ENCODE measurements around the gene TMEM154.

The TMEM154 gene

GRCh38 chr4:152588869-152589268 lies 90.9 kb downstream of the TMEM154 start:
- DNase-seq, result no peak

DNA sequence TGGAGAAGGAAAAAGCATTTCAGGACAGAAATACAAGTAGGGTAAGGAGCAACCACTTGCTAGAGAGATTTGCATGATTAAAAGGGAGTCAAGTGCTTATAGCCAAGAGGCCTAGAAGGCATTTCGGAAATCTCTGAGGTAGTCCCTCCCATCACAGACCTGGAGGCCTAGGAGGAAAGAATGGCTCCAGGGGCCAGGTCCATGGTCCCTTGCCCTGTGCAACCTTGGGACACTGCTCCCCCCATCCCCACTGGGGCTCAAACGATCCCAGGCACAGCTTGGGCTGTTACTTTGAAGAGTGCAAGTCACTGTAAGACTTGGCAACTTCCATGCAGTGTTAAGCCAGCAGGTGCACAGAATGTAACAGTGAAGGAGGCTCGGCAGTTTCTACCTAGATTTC lies 92.7 kb downstream of the TMEM154 start:
- DNase-seq, result no peak

GRCh38 chr4:152586668-152587067 lies 93.1 kb downstream of the TMEM154 start:
- no peak for DNase-seq

- DNase-seq, result no peak
Measured at GRCh38 chr4:152585023-152585441, 94.8 kb downstream of the TMEM154 start.

- no peak for DNase-seq
Measured at GRCh38 chr4:152581536-152582160, 98.1 kb downstream of the TMEM154 start.

DNA sequence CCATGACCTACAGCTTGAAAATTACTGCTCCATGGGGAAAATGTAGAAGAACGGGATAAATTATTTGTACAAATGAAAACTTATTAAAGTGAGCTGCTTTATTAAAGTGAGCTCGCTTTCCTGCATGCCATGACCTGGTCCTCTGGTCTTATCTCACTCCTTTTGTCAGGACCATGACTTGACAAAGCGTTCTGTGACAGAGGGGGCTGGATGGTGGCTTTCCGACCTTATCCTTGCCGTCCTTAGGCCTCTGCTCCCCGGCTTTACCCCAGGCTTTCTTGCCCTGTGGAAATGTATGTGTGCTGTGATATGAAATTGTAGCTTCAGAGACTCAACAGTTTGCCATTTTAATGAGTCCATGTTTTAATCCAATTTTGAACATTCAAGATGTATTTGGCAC lies 99.9 kb downstream of the TMEM154 start:
- no peak for DNase-seq

DNA sequence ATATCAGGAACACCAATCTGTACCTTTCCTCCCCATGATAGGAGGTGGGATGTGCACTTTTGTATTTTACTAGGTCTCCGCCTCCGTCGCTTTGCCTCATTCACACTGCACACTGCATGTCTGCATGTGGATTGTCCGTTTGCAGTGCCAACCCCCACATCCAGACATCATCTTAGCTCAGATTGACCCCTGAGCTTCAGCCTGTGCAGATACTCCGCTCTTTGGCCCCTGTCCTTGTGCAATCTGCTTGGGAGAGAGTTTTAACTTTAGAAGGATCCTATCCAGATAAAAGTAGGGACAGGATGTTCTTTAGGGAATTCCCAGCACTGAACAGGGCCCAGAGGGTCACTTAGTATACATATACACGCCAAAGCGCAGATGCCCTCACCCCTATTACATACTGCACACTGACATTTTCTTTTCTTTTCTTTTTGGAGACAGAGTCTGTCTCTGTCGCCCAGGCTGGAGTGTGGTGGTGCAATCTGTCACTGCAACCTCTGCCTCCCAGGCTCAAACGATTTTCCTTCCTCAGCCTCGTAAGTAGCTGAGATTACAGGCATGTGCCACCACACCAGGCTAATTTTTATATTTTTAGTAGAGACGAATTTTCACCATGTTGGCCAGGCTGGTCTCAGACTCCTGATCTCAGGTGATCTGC lies 100.6 kb downstream of the TMEM154 start:
- no peak for DNase-seq

DNA sequence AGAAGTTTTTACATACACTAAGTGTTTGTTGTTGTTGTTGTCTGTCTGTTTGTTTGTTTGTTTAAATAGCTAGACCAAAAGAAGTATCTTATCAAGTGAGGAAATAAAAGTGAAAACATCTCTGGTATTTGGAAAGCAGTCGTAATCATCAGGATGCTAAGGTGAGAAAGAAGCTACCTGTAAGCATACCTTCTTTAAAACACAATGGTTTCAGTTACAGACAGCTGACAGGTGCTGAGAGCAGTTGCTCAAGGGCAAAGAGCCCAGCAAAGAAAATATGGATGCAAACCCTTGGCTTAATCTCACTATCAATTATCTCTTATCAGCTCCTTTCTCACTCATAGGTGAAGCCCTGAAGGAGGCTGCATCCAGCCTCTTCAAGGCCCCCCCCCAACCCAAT lies 101.1 kb downstream of the TMEM154 start:
- DNase-seq, result no peak

GRCh38 chr4:152577708-152578396 lies 101.9 kb downstream of the TMEM154 start:
- DNase-seq, result peak; percentile 62

GRCh38 chr4:152575533-152575932 lies 104.3 kb downstream of the TMEM154 start:
- DNase-seq, result no peak

DNA sequence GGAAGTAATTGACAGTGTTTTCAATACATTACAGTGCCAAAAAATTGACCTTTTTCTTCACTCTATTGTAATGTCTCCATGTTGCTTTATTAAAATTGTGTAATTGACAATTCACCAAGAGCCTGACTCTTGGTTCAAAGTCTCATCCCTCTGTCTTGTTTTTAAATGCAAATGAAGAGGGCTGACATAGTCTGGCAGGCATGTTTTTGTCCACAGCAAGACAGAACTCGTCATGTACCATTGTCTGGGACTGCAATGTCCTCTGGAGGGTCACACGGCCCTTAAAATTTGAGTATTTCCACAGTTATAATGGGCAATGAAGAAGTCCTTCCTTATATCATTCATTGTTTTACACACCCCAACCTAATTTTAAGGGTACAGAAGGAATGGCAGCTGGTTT lies 105.9 kb downstream of the TMEM154 start:
- DNase-seq, result no peak

DNA sequence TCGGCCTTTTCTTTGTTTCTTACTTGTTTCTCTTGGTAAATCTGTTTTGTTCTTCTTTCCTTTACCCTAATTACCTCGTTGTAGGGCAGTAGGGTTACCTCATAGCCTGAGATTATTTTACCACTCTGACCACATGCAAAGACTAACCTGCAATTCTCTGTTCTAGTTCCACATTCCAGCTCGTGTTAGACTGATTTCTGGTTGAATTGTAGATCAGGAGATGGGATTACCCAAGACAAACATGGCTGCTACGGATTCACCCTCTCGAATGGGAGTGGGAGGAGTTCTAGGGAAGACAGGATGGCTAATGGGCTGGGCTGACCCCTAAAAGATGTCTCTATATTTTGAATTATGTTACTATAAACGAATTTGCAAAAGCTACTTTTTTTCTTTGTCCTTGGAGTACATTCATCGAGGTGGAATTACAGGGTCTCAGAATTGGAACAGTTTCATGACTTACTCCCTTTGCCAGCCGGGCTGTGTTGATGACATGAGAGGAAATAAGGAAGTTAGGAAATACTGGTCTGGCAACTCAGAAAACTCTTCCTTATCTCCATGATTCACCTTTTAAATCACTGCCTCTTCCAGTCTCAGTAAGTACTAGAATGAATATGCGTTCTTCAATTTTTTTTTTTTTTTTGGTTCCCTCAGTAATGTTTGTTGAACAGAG lies 107.2 kb downstream of the TMEM154 start:
- no peak for DNase-seq

DNA sequence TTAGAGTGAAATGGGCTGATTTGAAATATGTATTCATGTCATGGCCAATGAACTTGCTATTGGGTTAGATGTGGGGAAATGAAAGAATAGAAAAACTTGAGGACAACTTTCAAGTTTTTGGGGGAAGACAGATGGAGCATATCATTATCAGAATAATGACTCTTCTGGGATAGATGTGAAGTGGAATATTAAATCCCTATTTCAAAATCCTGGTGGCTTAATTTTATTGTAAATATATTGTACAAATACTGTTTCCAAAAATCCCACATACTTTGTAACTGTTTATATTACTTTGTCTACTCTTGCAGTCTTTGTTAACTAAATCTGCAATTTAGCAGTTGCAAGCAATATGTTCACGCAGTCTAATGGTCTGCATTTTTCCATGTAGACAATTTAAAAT lies 108.0 kb downstream of the TMEM154 start:
- DNase-seq, result no peak

DNA sequence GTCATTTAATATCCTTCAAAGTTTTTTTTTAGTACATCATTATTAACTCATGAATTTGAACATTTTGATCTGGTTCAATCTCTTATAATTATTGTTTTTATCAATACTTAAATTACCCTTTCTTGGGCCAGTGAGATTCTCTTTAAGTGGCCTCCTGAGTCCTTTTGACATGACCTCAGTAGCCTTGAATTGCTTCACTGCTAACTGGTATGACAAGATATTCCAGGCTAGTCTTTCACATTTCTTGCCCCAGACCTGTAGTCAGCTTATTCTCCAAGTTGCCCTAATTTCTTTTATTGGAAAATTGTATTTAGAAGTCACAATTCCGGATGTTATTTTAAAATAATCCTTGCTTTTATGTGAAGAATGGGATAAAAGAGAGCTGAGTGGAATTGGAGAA lies 108.5 kb downstream of the TMEM154 start:
- no peak for DNase-seq
